T-helper 22 cell (primary cell): ENCODE data around the gene PER1.

Experiments
- DNase-seq: peaks from one replicate; pipeline ENCODE4 v3.0.0-alpha.2; 2020; ENCODE audit warnings: low read depth

Gene PER1

GRCh38 chr17:8096541-8096940, 55.7 kb downstream of the PER1 start:
- no peak for DNase-seq

DNA sequence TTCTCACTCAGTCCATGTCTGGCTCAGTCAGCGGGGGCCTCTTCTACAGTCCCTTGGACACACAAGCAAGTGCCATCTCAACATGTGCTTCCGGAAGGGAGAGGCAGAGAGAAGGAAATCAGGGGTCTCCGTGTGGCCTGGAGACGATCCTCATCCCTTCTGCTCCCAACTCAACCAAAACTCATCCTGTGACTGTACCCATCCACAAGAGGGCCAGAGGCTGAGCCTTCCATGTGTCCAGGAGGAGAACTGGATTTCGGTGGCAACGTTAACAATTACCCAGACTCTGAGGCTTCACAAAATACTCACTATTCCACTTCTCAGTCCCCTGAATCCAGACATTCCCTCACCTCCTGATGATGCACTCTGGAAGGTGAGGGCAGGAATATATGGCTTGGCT, 56.8 kb downstream of the PER1 start:
- no peak for DNase-seq

GRCh38 chr17:8091033-8091687, 61.0 kb downstream of the PER1 start:
- no peak for DNase-seq
